Measurements from ENCODE around the gene GRAPL.
"Not testable (repeated sequence)": the region's sequence is repeated elsewhere in the genome, so short reads cannot be mapped to it uniquely, and the experiment has no call there.

Gene GRAPL

DNA sequence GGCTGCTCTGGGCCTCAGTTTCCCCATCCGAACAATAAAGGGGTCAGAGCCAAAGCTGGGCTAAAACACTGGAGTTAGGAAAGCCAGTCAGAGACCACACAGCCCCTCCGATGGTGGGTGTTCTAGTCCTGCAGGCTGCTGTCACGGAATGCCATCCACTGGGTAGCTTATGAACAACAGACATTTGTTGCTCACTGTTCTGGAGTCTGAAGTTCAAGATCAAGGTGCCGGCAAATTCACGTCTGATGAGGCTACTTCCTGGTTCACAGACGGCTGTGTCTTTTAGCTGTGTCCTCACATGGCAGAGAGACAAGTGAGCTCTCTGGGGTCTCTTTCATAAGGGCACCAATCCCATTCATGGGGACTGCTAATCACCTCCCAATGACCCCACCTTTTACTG is 9.2 kb downstream of the GRAPL start:
- not testable (repeated sequence) for DNase-seq (ENCODE audit: low spot score)

DNA sequence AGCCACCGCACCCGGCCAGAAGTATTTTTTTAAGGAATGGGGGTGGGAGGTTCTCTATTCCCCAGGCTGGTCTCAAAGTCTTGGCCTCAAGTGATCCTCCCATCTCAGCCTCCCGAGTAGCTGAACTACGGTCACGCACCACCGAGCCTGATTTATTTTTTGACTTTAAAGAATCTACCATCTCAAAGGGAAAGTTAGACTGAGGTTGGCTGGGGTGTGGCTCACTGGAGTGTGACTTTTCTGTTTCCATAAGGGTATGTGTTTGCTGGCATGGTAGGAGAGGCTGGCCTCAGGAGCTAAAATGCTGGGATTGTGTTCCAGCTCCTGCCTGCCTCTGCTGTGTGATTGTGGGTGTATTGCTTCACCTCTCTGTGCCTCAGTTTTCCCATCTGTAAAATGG is 10.6 kb downstream of the GRAPL start:
- not testable (repeated sequence) for DNase-seq (ENCODE audit: low spot score)

DNA sequence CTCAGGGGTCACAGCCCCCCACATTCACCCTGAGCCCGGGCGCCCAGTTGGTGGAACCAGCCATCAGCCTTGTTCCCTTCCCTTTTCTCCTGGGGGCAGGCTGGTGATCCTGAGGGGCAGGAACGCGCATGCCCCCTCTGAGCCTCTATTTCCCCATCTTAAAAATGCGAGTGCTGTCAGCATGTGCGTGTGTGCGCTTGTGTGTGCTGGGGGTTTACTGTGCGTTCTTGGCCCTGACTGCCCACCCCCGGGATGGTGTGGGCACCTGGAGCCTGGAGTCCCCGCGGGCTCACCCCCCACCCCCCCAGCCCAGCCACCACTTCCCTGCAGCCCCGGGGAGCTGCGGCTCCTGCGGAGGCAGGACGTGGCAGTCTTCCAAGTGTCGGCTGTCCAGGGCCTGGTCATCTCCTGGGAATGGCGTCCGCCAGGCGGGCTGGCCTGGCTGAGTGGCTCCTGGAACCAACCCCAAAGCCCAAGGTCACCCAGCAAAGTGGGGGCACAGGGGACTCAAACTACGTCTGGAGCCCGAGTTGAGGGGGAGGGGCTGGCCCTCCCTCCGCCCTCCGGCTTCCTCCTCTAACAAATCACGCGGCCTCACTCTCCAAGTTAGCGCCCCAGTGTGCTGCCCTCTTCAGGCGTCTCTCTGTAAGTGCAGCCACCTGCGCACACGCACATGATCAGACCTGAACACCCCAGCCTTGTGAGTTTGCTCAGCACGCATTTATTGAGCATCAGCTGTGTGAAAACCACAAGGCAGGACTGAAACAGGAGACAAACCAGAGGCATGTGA is 14.2 kb downstream of the GRAPL start:
- not testable (repeated sequence) for DNase-seq (ENCODE audit: low spot score)

DNA sequence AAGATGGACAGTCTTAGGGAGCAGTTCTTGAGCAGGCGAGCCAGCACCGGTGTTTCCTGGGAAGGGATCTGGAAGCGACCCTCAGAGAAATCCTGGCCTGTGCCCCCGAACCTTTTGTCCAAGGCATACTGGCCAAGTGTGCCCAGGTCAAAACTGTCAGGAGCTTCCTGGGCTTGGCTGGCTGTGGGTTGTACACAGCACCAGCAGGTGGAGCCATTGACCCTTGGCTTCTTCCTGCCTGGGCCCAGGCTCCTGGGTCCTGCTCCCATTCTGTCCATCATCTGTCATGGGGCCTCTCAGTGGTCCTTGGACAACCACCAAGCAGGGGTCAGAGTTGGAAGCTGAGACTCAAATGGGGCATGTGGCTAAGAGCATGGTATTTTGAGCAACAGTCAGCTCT is 15.0 kb downstream of the GRAPL start:
- not testable (repeated sequence) for DNase-seq (ENCODE audit: low spot score)

DNA sequence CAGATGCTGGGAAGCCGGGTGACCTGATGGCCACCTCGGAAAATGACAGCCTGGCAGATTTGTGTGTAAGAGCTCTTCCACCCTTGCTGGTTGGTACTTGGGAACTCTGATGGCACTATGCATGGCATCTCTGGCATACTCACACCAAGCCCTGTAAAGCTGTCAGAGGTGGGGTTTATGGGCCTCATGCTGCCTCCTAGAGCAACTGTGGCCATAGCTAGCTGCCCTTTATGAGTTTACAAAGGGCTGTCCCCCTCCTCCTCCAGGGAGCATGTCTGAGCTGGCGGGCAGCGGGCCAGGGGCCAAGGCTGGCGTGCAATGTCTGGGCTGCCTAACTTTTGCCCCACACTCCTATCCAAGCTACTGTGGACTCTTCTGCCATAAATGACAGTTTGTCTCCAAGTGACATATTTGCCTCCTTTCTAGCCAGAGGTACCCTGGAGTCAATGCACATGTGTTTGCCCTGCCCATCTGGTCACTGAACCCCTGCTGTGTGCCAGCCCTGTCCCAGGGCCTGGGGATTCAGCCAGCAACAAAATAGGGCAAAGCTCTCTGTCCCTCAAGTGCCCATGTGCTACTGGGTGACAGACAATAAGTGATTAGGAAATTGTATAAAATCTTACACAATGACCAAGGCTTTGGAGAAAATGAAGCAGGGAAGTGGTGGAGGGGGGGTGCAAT is 15.8 kb downstream of the GRAPL start:
- DNase-seq (ENCODE audit: low spot score), result not testable (repeated sequence)

DNA sequence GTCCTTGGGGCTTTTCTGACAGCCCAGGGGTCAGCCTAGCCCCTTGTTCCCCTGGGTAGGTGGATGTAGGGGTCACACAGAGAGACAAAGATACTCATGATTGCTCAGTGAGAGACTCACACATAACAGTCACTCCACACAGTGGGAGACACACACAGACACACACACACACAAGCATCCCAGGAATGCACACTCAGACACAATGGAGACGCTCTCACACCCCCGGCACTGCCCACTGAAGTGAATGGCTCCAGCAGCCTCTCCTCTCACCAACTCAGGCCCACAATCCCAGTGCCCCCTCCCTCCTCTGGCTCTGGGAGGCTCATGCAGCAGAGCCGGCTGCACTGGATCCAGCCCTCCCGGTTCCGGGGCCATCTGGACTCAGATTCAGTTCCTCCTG is 17.0 kb downstream of the GRAPL start:
- not testable (repeated sequence) for DNase-seq (ENCODE audit: low spot score)

DNA sequence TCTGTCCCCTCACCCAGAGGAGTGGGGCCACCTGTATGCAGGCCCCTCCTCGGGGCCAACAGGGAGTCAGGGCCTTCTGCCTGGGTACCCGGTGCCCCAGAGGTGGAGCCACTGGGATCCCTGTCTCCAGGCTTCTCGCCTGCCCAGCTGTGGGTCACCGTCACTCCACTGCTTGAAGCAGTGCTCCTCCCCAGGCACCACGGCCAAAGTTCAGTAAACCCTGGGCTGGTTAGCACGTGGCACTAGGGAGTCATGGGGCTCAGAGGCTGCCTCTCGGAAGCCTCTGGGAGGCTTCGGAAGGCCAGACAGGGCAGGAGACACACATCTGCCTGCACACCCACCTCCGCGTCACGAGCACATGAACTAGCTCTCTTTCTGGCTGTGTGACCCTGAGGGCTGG is 18.1 kb downstream of the GRAPL start:
- not testable (repeated sequence) for DNase-seq (ENCODE audit: low spot score)

DNA sequence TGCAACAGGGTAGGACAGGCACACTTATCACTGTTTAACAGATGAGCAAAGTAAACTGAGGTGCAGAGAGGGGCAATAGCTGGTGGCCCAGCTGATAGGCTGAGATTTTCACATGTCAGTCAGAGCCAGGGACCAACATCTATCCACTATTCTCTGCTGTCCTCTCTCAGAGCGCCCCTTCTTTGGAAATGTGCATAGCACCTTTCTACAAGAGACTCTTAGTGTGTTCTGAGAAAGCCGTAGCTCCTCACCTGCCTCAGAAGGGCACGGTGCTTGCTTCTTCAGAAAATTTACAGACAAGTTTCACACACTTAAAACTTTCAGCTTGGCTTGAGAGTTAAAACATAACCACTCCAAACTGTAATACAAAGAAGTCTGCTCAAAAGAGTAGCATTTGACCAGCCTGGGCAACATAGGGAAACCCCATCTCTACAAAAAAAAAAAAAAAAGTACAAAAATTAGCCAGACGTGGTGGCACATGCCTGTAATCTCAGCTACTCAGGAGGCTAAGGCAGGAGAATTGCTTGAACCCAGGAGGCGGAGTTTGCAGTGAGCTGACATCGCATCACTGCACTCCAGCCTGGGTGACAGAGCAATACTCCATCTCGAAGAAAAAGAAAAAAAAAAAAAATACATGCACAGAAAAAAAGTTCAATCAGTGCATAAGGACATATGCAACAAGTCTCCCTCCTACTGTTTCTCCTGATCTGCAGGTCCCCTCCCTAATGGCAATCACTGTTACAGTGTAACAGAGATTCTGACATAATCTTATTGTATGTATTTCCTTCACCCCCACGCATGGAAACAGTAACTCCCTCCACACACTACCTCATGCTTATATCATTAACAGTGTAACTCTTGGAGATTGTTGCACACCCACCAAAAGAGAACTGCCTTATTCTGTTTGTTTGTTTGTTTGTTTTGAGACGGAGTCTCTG is 23.6 kb downstream of the GRAPL start:
- DNase-seq (ENCODE audit: low spot score), result not testable (repeated sequence)

DNA sequence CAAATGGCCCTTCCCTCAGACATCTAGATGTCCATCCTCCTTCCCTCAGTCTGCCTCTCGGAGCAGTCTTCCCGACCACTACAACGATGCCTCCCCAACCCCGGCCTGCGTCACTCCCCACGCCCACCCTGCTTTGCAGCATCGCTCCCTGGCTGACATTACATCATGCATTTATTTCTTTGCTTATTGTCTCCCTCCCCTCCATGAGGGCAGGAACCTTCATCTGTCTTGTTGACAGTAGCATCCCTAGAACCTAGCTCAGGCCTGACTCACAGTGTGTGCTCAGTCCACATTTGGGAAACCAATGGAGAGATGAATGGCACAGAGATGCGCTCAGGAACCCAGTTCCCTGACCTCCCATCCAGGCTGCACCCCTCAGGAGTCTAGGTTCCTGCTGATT is 30.2 kb downstream of the GRAPL start:
- DNase-seq (ENCODE audit: low spot score), result not testable (repeated sequence)

DNA sequence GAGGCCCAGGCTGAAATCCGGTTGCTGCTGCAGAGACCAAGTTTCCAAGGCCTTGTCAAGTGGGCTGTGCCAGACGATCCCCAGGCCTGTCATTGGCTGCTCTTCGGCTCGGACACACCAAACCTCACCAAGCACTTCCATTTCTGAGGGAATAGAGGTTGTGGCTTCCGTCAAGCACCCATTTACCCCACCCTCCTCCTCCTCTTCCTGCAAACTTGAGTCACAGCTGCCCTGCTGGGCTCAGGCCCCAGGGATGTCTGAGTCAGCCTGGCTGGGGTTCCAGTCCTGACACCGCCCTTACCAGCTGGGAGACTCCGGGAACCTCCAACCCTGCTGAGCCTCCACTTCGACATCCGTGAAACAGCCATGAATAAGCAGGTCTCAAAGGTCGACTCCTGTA is 31.1 kb downstream of the GRAPL start:
- DNase-seq (ENCODE audit: low spot score), result not testable (repeated sequence)

DNA sequence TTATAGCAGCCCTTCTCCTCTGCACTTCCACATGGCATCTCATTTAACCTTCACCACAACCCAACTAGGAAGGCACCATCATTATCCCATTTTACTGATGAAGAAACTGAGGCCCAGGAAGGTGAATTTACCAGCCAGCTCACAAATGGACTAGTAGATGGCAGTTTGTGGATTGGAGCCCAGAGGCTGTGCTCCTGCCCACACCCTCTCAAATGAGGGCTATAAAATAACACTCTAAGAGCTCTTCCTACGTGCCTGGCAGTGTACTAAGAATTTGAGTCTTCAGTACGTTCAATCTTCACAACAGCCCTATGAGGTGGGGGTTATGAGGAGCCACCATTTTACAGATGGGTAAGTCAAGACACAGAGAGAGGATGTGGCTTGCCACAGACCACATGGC is 31.5 kb downstream of the GRAPL start:
- not testable (repeated sequence) for DNase-seq (ENCODE audit: low spot score)

DNA sequence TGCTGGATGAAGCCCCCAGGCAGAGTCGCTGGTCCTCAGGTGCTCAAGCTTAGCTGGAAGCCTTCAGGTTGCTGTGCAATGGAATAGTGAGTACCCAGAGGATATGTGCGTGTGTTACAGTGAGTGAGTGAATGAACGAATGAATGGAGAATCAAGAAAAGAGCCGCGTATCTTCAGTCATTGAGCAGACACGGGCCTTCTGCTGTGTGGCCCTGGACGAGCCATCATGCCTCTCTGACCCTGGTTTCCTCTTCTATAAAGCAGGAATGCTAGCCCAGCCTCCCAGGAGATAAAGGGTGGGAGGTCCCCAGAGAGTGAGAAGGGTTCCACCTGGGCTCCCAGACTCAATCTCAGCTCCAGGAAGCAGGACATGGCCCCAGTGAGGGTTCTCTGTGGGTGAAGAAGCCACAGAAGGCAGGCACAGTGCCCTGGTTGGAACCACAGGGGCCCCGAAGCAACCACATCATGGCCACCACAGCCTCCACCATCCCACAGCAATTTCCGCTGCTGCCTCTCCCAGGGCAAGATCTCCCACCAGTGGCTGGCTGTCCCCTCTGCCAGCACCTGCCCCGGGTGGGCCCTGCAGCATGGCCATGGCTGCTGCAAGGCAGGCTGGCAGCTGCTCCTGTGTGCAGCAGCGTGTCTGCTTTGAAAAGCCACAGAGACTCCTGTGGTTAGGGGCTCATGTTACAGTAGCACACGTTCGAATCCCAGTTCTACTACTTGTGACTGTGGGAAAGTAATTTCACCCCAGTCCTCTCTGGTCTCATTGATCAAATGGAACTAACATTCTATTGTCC is 34.1 kb downstream of the GRAPL start:
- DNase-seq (ENCODE audit: low spot score), result not testable (repeated sequence)

DNA sequence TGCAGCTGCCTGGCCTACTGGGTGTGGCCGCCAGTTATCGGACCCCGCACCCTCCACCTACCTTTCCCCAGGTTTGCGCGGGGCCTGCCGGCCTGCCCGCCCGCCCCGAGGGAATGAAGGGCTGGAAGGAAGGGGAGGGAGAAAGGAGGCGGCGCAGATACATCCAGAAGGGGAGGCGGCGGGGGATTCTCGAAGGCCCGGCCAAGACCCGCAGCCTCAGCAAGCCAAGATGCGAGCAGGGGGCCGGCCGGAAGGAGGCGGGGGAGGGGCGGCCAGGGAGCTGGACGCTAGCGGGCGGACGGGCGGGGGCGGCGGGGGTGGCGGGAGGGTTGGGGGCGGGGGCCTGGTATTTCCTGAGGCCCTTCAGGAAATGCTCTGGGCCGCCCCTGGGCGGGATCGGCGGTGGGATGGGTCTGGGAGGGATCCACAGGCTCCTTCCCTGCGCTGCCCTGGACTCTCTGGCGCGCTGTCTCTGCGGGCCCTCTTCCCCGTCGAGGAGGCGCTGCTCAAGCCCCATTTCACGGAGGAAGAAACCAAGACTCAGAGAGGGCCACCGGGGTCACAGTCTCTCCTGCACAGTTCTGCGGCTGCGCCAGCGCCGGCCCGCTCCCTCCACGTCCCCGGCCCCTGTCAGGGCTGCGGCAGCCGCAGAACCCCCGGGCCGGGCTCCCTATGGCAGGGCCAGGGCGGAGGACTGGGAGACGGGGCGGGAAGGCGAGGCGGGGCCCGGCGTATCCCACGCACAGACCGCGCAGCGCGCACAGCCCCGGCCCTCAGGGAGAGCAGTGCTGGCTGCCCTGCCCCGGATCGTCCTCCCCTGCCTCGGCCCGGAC is 35.2 kb downstream of the GRAPL start:
- DNase-seq (ENCODE audit: low spot score), result not testable (repeated sequence)

DNA sequence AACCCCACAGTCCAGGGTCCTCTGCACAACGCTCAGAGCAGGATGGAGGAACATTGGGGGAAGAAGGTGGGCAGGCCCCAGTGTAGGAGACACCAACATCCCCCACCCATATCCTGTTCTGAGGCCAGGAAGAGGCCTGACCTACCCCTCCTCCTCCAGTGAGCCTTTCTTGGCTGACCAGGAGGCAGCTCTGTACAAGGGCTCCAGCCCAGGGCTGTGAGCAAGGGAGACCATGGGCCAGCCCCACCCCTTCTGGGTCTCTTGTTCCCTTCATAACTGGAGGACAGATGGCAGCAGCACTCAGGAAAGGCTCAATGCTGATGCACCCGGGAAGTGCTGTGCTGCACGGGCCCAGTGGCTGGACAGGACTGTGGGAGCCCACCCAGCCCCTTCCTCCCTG is 47.0 kb downstream of the GRAPL start:
- not testable (repeated sequence) for DNase-seq (ENCODE audit: low spot score)

DNA sequence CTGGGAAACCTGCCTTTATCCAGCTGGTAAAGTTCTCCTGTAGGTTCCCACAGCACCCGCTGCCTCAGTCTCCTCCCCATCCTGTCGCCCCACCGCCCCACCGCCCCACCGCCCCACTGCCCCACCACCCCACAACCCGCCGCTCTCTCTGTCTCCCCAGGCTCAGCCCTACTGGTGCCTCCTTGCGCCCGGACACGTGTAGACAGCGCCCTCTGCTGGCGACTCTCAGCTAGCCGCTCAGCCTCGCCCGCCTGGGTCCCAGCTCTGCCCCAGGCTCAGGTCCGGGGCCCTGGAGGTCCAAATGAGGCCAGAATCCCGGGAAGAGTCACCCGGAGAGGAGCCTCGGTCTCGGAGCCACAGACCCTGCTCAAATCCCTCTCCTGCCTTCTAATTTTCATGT is 48.0 kb downstream of the GRAPL start:
- not testable (repeated sequence) for DNase-seq (ENCODE audit: low spot score)

DNA sequence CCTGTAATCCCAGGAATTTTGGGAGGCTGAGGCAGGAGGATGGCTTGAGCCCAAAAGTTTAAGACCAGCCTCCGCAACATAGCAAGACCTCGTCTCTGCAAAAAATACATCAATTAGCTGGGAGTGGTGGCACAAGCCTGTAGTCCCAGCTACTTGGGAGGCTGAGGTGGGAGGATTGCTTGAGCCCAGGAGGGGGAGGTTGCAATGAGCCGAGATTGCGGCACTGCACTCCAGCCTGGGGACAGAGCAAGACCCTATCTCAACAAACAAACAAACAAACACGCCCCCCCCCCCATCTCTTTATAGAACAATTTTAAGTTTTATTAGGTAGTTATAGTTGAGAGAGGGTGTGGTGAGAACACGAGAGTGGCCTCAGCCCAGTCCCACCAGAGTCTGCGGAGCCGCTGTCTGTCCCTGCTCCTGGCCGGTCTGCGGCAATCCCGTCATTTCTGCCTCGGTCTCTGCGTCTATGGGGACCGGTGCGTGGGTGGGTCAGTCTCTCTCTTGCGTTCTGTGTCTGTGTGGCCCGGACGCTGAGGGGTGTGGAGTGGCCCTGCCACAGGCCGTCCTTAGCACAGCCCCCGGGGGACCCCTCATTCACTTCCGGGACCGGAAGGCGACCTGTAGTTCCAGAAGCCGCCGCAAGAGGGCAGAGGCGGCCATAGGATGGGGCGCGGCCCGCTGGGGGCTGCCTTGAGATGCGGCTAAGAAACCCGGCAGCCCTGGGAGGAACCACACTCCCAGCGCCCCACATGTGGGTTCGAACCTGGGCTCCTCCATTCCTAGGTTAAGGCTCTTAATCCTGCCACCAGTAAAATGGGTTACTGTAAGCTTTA is 53.9 kb downstream of the GRAPL start:
- not testable (repeated sequence) for DNase-seq (ENCODE audit: low spot score)

DNA sequence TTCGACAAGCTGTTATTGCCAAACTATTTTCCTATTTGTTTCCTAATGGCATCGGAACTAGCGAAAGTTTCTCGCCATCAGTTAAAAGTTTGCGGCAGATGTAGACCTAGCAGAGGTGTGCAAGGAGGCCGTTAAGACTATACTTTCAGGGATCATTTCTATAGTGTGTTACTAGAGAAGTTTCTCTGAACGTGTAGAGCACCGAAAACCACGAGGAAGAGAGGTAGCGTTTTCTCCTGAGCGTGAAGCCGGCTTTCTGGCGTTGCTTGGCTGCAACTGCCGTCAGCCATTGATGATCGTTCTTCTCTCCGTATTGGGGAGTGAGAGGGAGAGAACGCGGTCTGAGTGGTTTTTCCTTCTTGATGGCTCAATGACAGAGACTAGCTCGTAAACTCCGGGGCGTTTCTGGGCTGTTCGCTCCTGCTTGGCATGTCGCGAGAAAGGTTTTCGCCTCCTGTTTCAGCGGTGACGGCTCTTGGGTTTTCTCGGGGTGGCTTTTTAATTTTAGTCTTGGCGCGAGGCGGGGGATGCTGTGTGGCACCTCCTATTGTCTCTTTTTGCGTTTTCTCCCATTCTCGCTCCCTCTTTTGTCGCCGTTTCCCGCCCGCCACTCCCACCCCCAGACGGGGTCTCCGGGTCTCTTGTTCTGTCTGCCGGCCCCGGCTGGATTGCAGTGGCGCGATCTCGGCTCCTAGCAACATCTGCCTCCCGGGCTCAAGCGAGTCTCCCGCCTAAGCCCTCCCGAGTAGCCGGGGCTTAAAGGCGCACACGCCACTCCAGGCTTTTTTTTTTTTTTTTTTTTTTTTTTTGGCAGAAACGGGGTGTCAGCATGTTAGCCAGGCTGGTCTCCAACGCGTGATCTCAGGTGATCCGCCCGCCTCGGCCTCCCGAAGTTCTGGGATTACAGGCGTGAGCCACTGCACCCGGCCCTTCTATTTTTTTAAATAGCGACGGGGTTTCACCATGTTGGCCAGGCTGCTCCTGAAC is 60.8 kb downstream of the GRAPL start:
- DNase-seq (ENCODE audit: low spot score), result not testable (repeated sequence)
